Fibroblast of lung (primary cell): ENCODE measurements around the gene KDELR1.

Experiments used
- CTCF ChIP-seq, 2 donors: IDR thresholded peaks in 1 of 2; conservative IDR thresholded peaks in 1 of 2; 1 replicate in 1 of 2; 2 replicates in 1 of 2; pipeline ENCODE4 v1.5.1; 2011 to 2012; ENCODE audit warnings: low read length in 2 of 2, control low read depth in 1 of 2, inconsistent platforms in 1 of 2, low read depth in 1 of 2, mild to moderate bottlenecking in 1 of 2
- EZH2 ChIP-seq: IDR thresholded peaks from 2 replicates; pipeline ENCODE4 v1.5.1; 2012; ENCODE audit warnings: low read length, control low read depth, mild to moderate bottlenecking; ENCODE audit errors: missing control alignments

GRCh38 chr19:48385461-48386087 lies 5.8 kb downstream of the KDELR1 start:
- TF ChIP-seq CTCF (conservative IDR thresholded peaks at IDR 0.05 in 1 of 2, IDR thresholded peaks at IDR 0.05 in 1 of 2; ENCODE audit: low read depth in 1 of 2, low read length in 2 of 2): no peak
- no peak for TF ChIP-seq EZH2
